CMK (cell line): Measurements from ENCODE around the gene COL4A4.

Experiments
- DNase-seq: peaks from one replicate; pipeline ENCODE4 v3.0.0-alpha.2; 2010; ENCODE audit warnings: low read depth

Gene COL4A4

DNA sequence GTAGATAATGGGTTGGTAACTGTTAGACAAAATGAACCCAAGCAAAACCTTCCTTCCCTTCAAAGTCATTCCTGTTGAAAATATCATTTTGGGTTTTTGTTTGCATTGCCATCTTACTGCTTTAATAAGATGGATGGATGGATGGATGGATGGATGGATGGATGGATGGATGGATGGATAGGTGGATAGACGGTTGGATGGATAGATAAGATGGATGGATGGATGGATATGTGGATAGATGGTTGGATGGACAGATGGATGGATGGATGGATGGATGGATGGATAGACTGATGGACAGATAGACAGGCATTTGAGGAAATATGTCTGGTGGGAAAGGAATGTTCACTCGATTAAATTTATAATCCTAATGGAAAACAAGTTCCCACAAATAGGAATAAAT, 133.2 kb downstream of the COL4A4 start:
- no peak for DNase-seq

DNA sequence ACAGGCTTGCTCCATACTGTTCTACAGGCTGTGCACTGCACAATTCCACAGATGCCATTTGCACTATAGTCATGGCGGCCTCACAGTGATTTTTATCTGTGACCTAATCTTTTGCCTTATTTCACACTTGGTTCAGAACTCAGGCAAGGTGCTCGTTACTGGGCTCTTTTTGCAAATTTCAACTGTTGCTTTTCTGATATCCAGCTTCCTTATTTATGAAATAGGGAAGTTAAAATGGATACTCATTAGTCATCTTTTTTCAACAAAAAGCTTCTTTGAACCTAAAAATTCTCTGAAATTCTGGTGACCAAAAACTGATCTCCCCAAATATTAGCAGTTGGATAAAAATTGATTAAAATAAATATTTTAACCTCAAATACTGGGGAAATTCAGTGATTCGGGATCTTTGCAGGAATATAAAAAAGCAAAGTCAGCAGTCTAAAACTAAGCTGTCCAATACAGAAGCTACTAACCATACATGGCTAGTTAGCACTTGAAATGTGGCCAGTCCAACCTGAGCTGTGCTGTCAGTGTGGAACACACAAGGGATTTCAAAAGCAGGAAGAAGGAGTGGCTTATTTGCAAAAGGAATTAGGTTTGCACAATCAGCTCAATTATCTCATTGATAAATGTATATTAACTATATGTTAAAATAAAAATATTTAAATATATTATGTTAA, 134.4 kb downstream of the COL4A4 start:
- no peak for DNase-seq

DNA sequence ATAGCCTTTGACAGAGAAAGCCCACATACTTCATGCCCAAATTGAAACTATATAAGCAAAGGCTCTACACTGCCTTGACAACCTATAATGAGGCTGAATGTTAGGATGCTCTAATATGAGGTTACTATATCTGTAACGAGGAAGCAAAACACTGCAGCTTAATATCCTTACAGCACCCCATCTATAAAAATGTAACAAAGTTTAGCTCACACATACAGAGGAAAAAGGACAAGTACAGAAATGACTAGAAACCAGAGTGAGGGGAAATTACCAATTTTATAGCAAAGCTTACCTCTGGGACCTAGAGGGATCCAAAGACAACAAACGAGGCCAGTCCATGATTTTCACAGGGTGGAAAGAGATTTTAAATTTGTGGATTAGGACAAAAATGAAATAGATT, 138.5 kb downstream of the COL4A4 start:
- DNase-seq = no peak

DNA sequence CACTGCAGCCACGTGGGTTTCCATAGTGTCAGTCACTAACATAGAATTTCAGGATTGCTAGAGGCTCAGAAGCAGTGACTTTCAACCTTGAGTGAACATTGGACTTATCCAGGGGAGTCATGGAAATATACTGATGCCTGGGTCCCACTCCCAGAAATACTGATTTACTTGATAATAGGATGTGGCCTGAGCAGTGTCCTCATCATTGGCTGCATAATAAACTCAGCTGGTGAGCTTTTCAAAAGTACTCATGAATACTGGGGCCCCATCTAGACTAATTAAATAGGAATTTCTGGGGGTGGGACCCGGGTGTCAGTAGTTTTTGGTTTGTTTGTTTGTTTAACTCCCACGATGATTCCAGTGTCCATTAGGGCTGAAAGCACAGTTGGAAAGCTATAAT, 141.4 kb downstream of the COL4A4 start:
- DNase-seq = no peak

DNA sequence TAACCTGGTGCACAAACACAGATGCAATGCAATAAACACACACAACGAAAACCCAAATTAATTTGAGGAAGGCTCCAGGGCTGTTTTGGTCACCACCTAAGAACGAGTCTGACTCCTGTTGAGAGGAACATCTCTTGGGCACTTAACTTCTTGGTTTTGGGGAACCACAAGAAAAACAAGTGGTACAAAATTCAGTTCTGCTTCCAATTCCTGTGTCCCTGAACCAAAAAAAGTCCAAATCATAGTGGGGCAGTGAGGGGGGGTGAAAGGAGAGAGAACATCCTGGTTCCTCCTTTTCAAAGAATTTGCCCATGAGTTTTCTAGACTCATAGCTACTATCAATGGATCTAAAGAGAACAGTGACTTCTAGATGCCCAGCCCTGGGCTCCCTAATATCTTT, 143.6 kb downstream of the COL4A4 start:
- no peak for DNase-seq

DNA sequence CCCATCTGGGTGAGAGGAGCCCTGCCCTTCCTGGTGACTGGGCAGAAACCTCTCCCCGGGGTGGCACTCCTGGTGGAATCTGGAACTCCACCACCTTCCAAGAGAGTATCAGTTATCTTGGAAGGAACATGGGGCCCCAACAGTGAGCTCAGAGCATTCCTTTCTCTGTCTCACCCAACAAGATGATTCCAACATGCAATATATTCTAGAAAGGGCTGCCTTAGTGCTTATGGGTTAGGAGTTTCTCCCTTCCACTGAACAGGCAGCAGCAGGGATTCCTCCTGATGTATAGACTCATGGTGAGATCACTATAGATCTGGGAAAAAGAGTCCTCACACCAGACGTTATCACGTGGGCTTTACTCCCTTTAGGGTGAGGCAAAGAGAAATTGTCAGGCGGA, 147.1 kb downstream of the COL4A4 start:
- DNase-seq = no peak

DNA sequence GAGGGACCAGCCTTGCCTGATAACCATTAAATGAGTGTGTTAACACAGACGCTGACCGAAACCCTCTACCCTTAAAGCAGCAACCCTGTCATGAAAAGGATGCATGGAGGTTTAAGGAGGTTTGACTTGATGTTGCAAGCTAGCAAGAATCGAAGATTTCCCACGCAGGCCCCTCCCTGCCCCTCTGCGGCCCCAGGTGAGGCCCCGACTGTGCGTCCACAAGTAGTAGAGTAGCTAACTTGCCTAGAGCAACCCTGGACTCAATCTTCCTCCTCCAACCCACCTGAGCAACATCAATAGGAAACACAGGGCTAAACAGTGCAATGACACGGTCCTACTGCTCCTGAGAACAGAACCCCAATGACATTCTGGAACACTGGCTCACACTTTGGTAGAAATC, 150.1 kb downstream of the COL4A4 start:
- DNase-seq = no peak

DNA sequence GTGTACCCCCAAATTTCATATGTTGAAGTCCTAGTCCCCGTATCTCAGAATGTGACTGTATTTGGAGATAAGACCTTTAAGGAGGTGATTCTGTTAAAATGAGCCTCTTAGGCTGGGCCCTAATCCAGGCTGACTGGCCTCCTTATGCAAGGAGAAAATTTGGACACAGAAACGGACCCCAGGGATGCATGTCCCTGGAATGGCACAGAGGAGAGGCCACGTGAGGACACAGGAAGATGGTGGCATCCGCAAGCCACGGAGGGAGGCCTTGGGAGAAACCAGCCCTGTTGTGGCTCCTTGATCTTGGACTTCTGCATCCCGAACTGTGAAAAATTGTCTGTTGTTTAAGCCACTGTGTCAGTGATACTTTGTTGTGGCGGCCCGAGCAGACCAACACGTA, 150.7 kb downstream of the COL4A4 start:
- no peak for DNase-seq

DNA sequence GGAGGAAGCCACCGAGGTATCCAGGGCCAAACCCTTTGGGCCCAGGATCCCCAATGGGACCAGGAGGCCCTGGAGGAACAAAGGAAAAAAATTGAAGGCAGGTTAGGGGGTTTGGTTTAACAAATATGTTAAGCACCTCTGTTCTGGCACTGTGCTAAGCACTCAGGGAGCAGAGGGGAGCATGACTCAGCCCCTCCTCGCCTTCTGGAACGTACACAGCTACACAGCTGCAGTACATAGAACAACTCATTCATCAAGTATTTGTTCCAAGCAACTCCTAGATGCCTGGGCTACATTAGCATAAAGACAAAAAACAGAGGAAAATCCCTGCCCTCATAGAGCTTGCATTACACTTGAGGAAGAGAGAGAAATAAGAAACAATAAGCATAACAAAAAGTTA, 153.6 kb downstream of the COL4A4 start:
- DNase-seq = no peak

DNA sequence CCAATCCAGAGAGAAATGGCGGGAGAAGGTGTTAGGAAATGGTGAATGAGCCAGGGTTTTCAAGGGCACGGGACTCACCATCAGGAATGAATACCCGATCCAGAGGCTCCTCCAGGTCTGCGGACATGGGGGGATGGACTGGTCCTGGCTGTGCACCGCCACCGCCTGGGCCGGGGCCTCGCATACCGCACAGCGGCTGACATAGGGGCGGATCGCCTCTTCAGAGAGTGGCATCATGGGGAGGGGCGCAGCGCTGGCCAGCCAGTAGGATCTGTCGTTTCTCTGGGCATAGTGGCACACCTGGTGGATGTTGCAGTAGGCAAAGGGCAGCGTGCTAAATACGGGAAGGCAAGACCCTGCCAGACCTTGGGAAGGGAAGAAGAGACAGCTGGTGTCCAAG, 156.1 kb downstream of the COL4A4 start:
- no peak for DNase-seq

DNA sequence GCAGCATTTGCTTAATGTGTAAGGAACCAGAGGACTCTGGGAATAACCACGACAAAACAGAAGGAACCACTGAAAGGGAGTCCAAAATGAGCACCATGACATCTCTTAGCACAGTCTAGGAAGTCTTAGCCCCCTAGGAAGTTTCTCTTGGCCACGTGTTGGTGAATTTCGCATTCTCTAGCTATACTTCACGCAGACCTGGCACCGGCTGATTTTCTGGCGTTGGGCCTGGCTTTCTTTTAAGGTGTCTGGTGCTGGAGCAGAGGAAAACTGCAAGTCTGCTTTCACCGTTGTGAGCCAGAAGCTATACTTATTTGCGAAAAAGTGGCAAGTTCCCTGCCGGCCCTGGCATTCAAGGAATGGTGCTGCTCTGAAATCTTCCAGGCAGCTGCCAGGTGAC, 156.9 kb downstream of the COL4A4 start:
- no peak for DNase-seq

DNA sequence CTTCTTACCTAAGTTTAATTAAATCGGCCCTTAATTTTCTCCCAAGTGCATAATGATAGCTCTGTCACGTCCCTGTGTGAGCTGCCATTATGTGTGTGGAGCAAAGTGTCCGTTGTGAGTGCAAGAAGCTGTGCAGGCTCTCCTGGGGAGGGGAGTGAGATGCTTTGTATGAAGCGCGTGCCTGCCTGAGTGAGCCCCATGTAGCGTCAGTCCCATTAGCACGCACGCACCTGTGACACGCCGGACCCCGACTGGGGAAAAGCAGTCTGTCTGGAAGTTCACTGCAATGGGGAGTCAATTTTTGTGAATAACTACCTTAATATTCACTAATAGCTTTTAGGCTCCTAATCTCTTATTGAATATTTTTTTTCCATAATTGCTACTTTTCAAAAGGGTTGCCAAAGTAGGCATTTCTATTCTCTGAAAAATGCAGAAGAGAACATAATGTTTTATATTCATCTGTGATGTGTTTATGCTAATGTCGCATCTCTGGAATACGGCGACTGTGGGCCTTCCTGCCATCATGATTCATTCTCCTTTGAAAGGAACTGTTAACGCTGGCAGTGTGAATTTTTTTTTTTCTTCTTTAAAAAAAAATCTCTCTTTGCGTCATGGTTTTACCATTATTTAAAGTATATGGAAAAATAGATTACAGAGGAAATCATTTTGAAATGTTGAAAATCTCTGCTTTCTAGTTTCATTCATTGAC, 157.7 kb downstream of the COL4A4 start:
- no peak for DNase-seq

DNA sequence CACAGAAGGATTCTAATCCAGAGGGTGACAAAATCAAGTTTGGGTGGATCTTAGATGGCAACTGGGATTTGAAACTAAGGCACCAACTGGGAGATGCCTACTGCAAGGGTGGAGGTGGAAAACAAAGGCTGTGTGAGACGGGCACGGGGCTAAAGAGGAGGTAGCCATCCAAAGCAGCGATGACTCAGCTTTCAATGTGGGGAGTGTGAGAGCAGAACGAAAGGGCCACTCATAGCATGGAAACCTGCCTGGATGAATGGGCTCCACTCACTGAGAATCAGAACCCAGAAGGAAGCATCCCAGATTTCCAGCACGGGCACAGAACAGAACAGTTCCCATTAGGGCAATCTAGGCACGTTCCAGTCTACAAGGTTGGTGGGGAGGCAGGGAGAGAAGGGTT, 159.5 kb downstream of the COL4A4 start:
- DNase-seq = no peak

DNA sequence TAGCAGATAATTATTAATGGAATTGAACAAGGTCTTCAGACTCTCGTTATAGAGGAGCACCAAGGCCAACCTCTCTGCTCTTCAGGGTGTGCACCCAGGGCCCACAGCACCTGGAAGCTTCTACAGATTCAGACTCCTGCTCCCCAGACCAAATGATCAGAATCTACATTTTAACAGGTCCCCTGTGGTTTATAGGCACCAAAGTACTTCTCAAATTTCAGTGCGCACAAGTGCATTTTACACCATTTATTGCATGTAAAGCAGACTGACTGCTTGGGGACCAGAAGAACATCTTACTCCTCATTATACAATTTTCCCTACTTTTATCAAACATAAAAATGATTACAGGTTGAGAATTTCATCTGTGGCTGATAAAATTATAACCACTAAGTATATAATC, 163.9 kb downstream of the COL4A4 start:
- no peak for DNase-seq

DNA sequence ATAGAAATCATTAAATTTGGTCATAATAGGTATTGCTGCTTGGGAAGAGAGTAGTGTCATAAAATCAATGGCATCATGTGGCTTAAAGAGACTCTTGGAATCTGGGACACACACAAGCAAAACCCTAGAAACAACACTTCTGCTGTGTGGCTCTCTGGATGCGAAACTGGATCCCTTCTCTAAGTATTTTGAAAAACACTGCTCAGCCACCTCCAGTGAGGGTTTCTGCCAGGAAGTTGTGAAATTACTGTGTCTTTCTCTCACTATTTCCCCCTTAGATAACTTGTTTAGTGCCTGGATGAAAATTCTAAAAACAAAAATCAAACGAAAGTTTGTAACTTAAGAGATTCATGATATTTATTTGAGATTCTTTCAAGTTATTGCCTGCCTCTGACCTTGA, 164.3 kb downstream of the COL4A4 start:
- DNase-seq = no peak

DNA sequence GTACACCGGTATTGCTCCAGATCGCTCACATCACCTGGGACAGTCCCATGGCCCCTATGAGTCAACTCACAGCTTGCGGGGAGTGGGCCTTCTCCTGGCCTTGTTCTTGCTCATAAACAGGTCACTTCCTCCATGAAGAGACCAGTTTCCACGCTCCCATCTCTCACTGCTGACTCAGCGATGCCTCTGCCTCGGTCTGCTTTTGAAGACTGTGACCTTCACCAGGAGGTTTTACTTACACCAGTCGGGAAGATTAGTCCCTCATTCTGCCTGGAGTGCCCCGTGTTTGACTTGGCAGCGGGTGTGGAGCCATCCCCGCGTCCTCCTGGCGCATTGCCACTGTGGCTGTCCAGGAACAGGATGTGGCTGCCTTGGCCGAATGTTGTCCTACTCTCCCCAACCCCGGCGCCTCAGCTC, 168.4 kb downstream of the COL4A4 start:
- DNase-seq = no peak

DNA sequence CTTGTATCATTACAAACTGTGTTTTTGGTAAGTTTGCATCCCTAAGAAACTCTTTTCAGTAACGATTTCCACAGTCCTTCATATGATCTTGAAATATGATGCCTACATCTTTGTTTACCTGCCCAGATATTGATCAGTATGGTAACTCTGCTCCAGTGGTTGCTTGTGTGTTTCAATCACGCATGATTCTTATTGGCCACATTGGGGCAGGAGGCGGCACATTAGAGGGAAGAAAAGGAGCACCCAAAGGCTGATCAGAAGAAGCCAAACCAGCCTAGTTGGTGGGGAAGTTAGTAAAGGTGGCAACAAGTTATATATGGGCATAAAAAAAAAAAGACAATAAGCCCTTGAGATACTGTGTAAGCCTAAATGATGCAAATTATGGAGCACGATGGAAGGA, 169.2 kb downstream of the COL4A4 start:
- no peak for DNase-seq

DNA sequence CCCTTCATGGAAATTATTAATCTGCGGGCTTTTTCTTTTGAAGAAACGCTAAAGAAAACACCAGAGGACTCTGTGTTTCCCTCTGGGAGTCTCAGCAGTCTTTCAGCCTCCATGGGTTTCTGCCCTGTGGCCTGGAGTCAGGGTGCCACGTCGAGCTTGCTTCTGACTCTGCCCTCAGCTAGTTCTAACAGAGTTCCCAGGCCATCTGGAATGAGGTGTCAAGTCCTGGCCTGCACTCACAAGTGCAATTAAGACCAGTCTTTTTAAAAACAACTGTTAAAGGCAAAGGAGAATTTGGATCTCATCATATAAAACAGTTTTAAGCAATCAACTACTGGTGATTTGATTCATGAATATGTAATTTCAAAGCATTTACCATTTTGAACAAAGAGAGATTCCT, 170.8 kb downstream of the COL4A4 start:
- DNase-seq = no peak

DNA sequence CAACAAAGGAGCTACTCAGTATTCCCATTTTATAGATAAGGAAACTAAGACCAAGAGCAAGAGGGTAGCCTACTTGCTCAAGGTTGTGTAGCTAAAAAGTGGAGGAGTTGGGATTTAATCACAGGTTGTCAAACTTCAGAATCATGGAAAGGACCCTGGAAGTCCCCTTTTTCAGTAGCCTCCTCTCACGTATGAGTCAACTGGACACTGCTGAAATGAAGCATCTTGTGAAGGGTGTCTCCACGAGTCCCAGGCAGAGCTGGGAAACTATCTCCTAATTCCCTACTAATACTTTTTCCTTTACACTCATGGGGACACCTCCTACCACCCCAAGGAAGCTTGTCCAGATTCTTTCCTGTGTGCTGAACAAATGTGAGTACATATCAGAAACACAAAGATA, 172.3 kb downstream of the COL4A4 start:
- no peak for DNase-seq

DNA sequence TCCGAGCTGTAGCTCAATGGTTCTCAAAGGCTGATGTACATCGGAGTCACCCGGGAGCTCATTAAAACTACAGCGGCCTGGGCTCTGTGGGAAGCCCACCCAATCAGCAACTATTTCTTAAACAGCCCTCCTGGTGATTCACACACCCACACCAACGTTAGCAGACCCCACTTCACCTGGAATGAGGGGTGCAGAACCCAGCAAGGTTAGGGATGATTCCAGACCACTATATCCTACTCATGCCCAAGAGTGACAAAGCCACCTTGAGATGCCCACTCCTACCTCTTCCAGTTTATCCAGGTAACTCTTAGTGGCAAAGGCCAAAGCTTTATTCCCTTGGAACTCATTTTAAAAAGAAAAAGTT, 178.4 kb downstream of the COL4A4 start:
- DNase-seq = no peak

DNA sequence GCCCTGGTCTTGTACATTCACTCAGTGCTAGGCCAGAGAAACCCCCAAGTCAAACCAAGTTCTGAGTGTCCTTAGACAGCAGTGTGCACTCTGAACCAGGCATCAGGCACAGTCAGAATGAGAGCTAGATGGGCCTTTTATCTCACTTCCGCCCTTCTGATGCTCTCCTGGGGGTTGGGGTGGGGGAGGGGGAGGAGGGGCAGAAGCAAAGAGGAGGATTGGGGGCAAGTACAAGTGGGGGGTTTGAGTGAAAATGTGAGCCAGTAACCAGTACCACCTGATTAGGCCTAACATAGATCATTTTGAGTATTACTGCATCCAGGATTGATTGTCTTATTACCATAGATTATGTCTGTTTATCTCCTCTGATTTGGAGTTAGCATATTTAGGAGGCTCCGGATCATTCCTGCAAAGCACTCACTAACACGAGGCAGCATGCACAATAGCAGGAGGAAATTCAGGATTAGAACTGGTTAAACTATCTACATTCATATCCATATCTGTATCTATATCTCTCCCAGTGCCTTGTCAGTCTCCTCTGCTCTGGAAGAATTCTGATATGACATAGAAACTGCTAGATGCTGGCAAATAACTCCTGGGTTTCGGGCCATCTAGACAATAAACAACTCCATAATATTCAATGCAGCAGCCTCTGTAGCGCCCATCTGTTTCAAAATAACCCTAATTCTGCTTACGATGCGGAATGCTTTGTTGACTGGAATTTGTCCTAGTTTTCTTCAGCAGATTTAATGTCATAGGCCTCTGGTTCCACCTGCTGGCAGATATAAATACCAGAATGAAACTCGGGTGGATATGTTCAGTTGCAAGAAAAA, 179.0 kb downstream of the COL4A4 start:
- no peak for DNase-seq

DNA sequence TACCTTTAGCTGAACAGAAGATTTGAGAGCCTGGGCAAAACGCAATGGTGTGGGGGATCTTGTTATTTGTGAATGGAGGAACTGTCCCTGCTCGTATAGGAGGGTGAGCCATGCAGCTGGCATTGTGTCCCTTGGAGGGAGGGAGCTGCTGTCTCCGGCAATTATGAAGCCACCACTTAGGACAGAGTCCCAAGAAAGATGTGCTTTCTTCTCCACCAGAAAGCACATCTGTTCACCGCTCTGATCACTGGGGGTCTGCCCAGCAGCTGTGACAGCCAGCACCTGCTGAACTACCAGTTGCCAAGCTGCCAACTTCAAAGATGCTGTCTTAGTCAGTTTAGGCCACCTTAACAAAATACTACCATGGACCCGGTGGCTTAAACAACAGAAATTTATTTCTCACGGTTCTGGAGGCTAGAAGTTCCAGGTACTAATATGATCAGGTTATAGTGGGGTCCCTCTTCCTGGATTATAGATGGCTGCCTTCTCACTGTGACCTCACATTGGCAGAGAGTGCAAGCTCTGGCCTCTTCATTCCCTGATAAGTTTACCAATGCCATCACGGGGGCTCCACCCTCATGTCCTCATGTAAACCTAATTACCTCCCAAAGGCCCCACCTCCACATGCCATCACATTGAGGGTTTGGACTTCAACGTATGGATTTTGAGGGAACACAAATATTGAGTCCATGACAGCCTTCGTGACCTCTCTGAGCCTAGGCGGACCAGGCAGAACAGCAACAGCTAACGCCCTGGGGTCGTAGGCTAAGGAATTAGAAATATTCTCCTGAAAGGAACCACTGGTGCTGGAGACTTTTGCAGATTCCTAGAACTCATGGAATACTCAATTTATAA, 179.9 kb downstream of the COL4A4 start:
- DNase-seq = no peak
